Psoas muscle (tissue), 8 donors: ENCODE measurements around the gene UBN1. TPM values are rescaled to one million over a fixed set of nuclear protein-coding genes. Genes with fewer than 3 reads are reported as not detected.

ENCODE experiments used
- ATAC-seq, 4 donors: fragments of 200-7000 bp; cut with Tn5 transposase; one replicate each; pipeline ENCODE4 v1.9.1; 2020; ENCODE audit warnings: moderate library complexity in 3 of 4, mild to moderate bottlenecking in 2 of 4
- DNase-seq, 2 donors: peaks; one replicate each; pipeline ENCODE4 v3.0.0-alpha.2; 2020
- H3K27ac ChIP-seq: fragments of 200-600 bp; one replicate; pipeline ENCODE4 v1.8.0; 2022
- H3K27me3 ChIP-seq, 3 donors: fragments of 200-600 bp in 1 of 3; one replicate each; pipeline versions ENCODE4 v1.6.1 to v1.8.0; 2013 to 2022; ENCODE audit warnings: low read length in 2 of 3, mild to moderate bottlenecking in 2 of 3, moderate library complexity in 1 of 3; ENCODE audit not compliant: insufficient read depth in 3 of 3
- H3K36me3 ChIP-seq, 2 donors: fragments of 200-600 bp in 1 of 2; one replicate each; pipeline versions ENCODE4 v1.6.1 to v1.8.0; 2013 to 2022; ENCODE audit warnings: low read depth in 1 of 2, mild to moderate bottlenecking in 1 of 2, moderate library complexity in 1 of 2; ENCODE audit not compliant: insufficient read depth in 1 of 2
- H3K4me1 ChIP-seq: fragments of 200-600 bp; one replicate; pipeline ENCODE4 v1.8.0; 2022
- H3K4me3 ChIP-seq: fragments of 200-600 bp; one replicate; pipeline ENCODE4 v1.8.0; 2022; ENCODE audit warnings: mild to moderate bottlenecking
- H3K9me3 ChIP-seq: fragments of 200-600 bp; one replicate; pipeline ENCODE4 v1.8.0; 2022
- WGBS, 3 donors: extraction: QIAGEN DNeasy Blood & Tissue Kit; methylation state at CpG; one replicate each; pipeline versions ENCODE4 v1.1.6 to v1.1.7; 2013; 5-methylcytosine and 5-hydroxymethylcytosine counted together
- intact Hi-C, 2 donors: fragments of 100-400 bp; cut with DNase I; formaldehyde crosslinking; loops; one replicate each; pipeline versions ENCODE4 v1.11.0 to v1.14.2; 2022
- polyA plus RNA-seq, 3 donors: library from polyadenylated mRNA; stranded (reverse); fragments of 200-250 nt; gene quantifications; one replicate each; pipeline ENCODE4 v1.2.3, GENCODE V29; 2013
- total RNA-seq, 4 donors: library from RNA; stranded (reverse); fragmentation: NEBNext Ultra II Directional in 2 of 4; extraction: Animal tissue kit (Norgen Biotek cat#: 25700) in 2 of 4; gene quantifications; one replicate each; pipeline versions ENCODE4 v1.2.1 to v1.2.4, GENCODE V29; 2021 to 2023
- TF ChIP-seq, protein P1 (sequence below): fragments of 200-600 bp; IDR thresholded peaks from one replicate; pipeline ENCODE4 v1.8.0; 2022; ENCODE audit warnings: antibody characterized with exemption
- donor health status: healthy with polysubstance abuse.
- donor health status: DM: no; HTN: no; CAD: no; lungs with moderate emphysema.
- donor health status: Bipolar disorder and iron deficiency.
- donor health status: healthy.
- donor health status: DM: yes; HTN: yes; CAD: no.
- donor health status: DM: no; HTN: no; CAD: no.
- donor health status: DM: no; HTN: no; CAD: no.
- donor health status: DM: yes; HTN: yes; CAD: no.

Gene UBN1
- total and polyA plus RNA-seq, 7 donors, result 9.1 to 33.3 (median 25.7) TPM

DNA sequence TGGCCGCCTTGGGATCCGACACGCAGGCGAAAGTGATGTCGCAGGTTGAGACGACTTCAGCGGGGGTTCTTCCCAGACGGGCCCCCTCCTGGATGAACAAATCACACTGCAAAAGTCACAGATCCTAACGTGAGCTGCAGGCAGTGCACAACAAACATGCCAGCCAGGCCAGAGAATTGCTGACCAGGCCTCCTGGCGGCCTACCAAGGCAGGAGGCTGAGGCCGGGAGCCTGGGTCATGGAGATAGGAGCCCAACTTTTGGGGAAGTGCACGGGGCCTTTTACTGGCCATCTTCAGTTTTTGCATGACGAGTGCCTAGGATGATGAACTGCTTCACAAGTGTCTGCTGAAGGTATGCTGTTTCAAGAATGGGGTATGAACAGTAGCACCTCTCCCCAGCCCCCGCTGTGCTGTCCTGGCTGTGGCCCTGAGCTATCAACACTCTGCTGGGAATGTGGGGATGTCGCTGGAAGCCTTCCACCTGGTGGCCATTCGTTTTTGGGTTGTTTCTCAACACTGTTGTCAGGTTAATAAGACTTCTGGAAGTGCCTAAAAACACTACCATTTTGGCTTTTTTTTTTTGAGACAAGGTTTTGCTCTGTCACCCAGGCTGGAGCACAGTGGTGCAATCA, 32.6 kb upstream of the UBN1 start:
- DNase-seq (peak in 1 of 2 donors; percentile 79), ATAC-seq (peak; percentile 73 to 82 (median 78))
- peaks cover 2 to 99% of the 10 kb centered on the region in 2 donors for H3K36me3 ChIP-seq
- H3K9me3 ChIP-seq, result no peaks in the 10 kb centered on the region
- H3K27me3 ChIP-seq, result no peaks in the 10 kb centered on the region
- peak overlapping the region; percentile 67 for H3K27ac ChIP-seq
- intact Hi-C loops, result no loop called here
- 39 to 63% (median 44%) methylated on average over 16 of the region's 16 CpGs for WGBS, 3 donors
- TF ChIP-seq, protein P1, sequence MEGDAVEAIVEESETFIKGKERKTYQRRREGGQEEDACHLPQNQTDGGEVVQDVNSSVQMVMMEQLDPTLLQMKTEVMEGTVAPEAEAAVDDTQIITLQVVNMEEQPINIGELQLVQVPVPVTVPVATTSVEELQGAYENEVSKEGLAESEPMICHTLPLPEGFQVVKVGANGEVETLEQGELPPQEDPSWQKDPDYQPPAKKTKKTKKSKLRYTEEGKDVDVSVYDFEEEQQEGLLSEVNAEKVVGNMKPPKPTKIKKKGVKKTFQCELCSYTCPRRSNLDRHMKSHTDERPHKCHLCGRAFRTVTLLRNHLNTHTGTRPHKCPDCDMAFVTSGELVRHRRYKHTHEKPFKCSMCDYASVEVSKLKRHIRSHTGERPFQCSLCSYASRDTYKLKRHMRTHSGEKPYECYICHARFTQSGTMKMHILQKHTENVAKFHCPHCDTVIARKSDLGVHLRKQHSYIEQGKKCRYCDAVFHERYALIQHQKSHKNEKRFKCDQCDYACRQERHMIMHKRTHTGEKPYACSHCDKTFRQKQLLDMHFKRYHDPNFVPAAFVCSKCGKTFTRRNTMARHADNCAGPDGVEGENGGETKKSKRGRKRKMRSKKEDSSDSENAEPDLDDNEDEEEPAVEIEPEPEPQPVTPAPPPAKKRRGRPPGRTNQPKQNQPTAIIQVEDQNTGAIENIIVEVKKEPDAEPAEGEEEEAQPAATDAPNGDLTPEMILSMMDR, result no peak
- H3K4me1 ChIP-seq, result peaks cover 21% of the 10 kb centered on the region
- H3K4me3 ChIP-seq, result peak overlapping the region; percentile 24

DNA sequence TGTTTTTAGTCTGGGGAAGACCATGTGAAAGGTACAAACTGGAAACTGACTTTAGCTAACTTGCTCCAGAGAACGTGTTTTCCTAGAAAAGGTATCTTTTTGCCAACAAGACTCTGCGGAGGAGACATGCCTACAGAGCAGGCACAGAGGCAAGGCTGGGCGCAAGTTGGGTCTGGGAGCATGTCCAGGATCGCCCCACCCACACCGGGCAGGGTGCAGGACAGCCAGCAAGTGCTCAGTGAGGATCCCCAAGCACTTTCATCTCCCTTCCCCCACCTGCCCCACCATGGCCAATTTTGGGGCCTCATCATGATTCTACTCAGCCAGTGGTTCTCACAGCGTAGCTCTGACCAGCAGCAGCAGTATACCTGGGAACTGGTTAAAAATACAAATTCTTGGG, 26.6 kb upstream of the UBN1 start:
- intact Hi-C loops, result no loop called here
- no peak overlapping the region for H3K4me3 ChIP-seq
- ATAC-seq, result peak in 1 of 4 donors; percentile 44
- H3K27me3 ChIP-seq, result no peaks in the 10 kb centered on the region
- H3K36me3 ChIP-seq, result peaks cover 8 to 99% of the 10 kb centered on the region in 2 donors
- TF ChIP-seq, protein P1, result no peak
- no peaks in the 10 kb centered on the region for H3K9me3 ChIP-seq
- 58 to 79% (median 64%) methylated on average over 6 of the region's 6 CpGs for WGBS, 3 donors
- H3K4me1 ChIP-seq, result peaks cover 10% of the 10 kb centered on the region
- no peak for DNase-seq
- no peak overlapping the region for H3K27ac ChIP-seq

DNA sequence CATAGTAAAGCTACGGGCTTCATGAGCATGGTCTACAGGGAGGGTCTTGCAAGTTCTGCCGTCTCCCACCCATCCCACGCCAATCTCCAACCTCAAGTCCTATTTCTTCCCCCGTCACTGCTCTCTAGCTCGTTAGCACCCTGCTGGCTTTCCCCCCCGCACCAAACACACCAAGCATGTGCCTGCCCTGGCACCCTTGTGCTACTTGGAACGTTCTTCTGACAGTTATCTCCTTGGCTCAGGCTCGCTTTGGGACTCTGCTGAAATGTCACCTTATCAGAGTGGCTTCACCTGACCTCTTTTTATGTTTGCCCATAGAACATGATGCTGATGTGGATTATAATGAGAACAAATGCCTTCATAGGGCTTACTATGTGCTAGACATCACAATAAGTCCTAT, 22.1 kb upstream of the UBN1 start:
- Histone ChIP-seq H3K4me3 (peak overlapping the region; percentile 7), H3K4me1 (peaks cover 53% of the 10 kb centered on the region), H3K36me3 (peaks cover 5 to 99% of the 10 kb centered on the region in 2 donors), H3K27me3 (no peaks in the 10 kb centered on the region), H3K9me3 (no peaks in the 10 kb centered on the region), H3K27ac (peak overlapping the region; percentile 41)
- 41 to 56% (median 46%) methylated on average over 8 of the region's 8 CpGs for WGBS, 3 donors
- intact Hi-C loops, result no loop called here
- TF ChIP-seq, protein P1, result no peak
- ATAC-seq (peak in 3 of 4 donors; percentile 35 to 66 (median 45)), DNase-seq (no peak)

DNA sequence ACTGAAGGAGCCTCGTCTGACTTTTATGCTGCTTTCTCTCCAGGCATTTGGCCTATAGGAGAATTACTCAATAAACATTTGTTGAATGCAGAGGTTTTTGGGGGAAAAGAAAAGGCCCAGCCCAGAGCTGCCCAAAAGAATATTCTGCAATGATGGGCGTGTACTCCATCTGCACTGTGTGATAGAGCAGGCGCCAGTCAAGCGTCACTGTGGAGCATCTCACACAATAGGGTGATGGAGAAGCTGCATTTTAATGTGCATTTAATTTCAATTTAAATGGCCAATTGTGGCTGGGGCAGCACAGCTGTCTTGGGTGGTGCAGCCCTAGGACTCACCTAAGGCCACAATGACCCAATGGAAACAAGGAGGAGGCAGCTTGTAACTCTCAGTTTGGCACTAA, 20.8 kb upstream of the UBN1 start:
- H3K27ac ChIP-seq, result peak overlapping the region; percentile 83
- TF ChIP-seq, protein P1, result no peak
- ATAC-seq, result no peak
- H3K9me3 ChIP-seq, result no peaks in the 10 kb centered on the region
- DNase-seq, result no peak
- no peak overlapping the region for H3K4me3 ChIP-seq
- peaks cover 65% of the 10 kb centered on the region for H3K4me1 ChIP-seq
- WGBS, 3 donors, result 76 to 87% (median 81%) methylated on average over 4 of the region's 4 CpGs
- peaks cover 10 to 99% of the 10 kb centered on the region in 2 donors for H3K36me3 ChIP-seq
- intact Hi-C loops, result no loop called here
- H3K27me3 ChIP-seq, result no peaks in the 10 kb centered on the region

GRCh38 chr16:4826980-4827379, 20.3 kb upstream of the UBN1 start:
- intact Hi-C loops, result no loop called here
- Histone ChIP-seq H3K36me3 (peaks cover 10 to 99% of the 10 kb centered on the region in 2 donors), H3K27ac (peak overlapping the region; percentile 83), H3K4me3 (no peak overlapping the region), H3K9me3 (no peaks in the 10 kb centered on the region), H3K27me3 (no peaks in the 10 kb centered on the region), H3K4me1 (peaks cover 68% of the 10 kb centered on the region)
- DNase-seq (no peak), ATAC-seq (no peak)
- WGBS, 3 donors, result 43 to 58% (median 44%) methylated on average over 10 of the region's 10 CpGs
- TF ChIP-seq, protein P1, result no peak
